Measurements from ENCODE around the gene TMC8.
A peak's percentile ranks its signal among the peaks of the same experiment; 100 is the strongest.
"Not testable (repeated sequence)": the region's sequence is repeated elsewhere in the genome, so short reads cannot be mapped to it uniquely, and the experiment has no call there.

TMC8 gene

GRCh38 chr17:78135858-78136500 is 5.4 kb downstream of the TMC8 start:
- no peak for DNase-seq (ENCODE audit: low read depth in 2 of 2)

GRCh38 chr17:78137392-78138203 is 7.0 kb downstream of the TMC8 start:
- DNase-seq (ENCODE audit: low read depth in 2 of 2), result no peak

GRCh38 chr17:78138204-78139060 is 7.9 kb downstream of the TMC8 start:
- no peak for DNase-seq (ENCODE audit: low read depth in 2 of 2)

- not testable (repeated sequence) for DNase-seq (ENCODE audit: low read depth in 2 of 2)
Measured at GRCh38 chr17:78139861-78140168, 9.2 kb downstream of the TMC8 start.

- peak; percentile 98 for DNase-seq (ENCODE audit: low read depth in 2 of 2)
Measured at GRCh38 chr17:78140169-78141051, 9.8 kb downstream of the TMC8 start.

- no peak for DNase-seq (ENCODE audit: low read depth in 2 of 2)
Measured at GRCh38 chr17:78141437-78142118, 11.0 kb downstream of the TMC8 start.

GRCh38 chr17:78142119-78142861 is 11.7 kb downstream of the TMC8 start:
- DNase-seq (ENCODE audit: low read depth in 2 of 2), result no peak

GRCh38 chr17:78143214-78144146 is 12.9 kb downstream of the TMC8 start:
- DNase-seq (ENCODE audit: low read depth in 2 of 2), result no peak

GRCh38 chr17:78144147-78144719 is 13.7 kb downstream of the TMC8 start:
- no peak for DNase-seq (ENCODE audit: low read depth in 2 of 2)

- no peak for DNase-seq (ENCODE audit: low read depth in 2 of 2)
Measured at GRCh38 chr17:78144736-78145641, 14.4 kb downstream of the TMC8 start.

GRCh38 chr17:78146471-78146869 is 15.9 kb downstream of the TMC8 start:
- no peak for DNase-seq (ENCODE audit: low read depth in 2 of 2)

GRCh38 chr17:78146881-78147280 is 16.3 kb downstream of the TMC8 start:
- no peak for DNase-seq (ENCODE audit: low read depth in 2 of 2)

GRCh38 chr17:78147315-78147998 is 16.9 kb downstream of the TMC8 start:
- no peak for DNase-seq (ENCODE audit: low read depth in 2 of 2)

- no peak for DNase-seq (ENCODE audit: low read depth in 2 of 2)
Measured at GRCh38 chr17:78148286-78149016, 17.9 kb downstream of the TMC8 start.

GRCh38 chr17:78151514-78152008 is 21.0 kb downstream of the TMC8 start:
- DNase-seq (ENCODE audit: low read depth in 2 of 2), result no peak
